Mesothelial cell of epicardium (in vitro differentiated cells): ENCODE results near the gene PPM1N. TPM values are rescaled to one million over a fixed set of nuclear protein-coding genes. Genes with fewer than 3 reads are reported as not detected.

Source experiments
- DNase-seq, 2 experiments: peaks; one replicate each; pipeline ENCODE4 v3.0.0; 2021; ENCODE audit warnings: low spot score in 2 of 2; ENCODE audit not compliant: unreplicated experiment in 2 of 2
- H3K27ac Mint-ChIP-seq: 2 replicates; pipeline ENCODE4 v1.8.0; 2021; ENCODE audit warnings: mixed read lengths
- H3K27me3 Mint-ChIP-seq: 2 replicates; pipeline ENCODE4 v1.8.0; 2021; ENCODE audit warnings: low read depth, mixed read lengths
- H3K36me3 Mint-ChIP-seq: 2 replicates; pipeline ENCODE4 v1.8.0; 2021; ENCODE audit warnings: mixed read lengths
- H3K4me1 Mint-ChIP-seq: 2 replicates; pipeline ENCODE4 v1.8.0; 2021; ENCODE audit warnings: mixed read lengths
- H3K4me3 Mint-ChIP-seq: 2 replicates; pipeline ENCODE4 v1.8.0; 2021; ENCODE audit warnings: mild to moderate bottlenecking, moderate library complexity, mixed read lengths
- H3K9me3 Mint-ChIP-seq: 2 replicates; pipeline ENCODE4 v1.8.0; 2021; ENCODE audit warnings: mixed read lengths
- CTCF ChIP-seq: fragments of 200-600 bp; sonication (generic); IDR thresholded peaks from one replicate; pipeline ENCODE4 v1.5.0; 2021; ENCODE audit warnings: antibody characterized with exemption; ENCODE audit not compliant: unreplicated experiment
- total RNA-seq: library from RNA; stranded (reverse); gene quantifications from 3 replicates; pipeline ENCODE4 v1.2.1, GENCODE V29; 2021

Gene PPM1N
- total RNA-seq, 1 donor from 2014 or later: 0.60 TPM

DNA sequence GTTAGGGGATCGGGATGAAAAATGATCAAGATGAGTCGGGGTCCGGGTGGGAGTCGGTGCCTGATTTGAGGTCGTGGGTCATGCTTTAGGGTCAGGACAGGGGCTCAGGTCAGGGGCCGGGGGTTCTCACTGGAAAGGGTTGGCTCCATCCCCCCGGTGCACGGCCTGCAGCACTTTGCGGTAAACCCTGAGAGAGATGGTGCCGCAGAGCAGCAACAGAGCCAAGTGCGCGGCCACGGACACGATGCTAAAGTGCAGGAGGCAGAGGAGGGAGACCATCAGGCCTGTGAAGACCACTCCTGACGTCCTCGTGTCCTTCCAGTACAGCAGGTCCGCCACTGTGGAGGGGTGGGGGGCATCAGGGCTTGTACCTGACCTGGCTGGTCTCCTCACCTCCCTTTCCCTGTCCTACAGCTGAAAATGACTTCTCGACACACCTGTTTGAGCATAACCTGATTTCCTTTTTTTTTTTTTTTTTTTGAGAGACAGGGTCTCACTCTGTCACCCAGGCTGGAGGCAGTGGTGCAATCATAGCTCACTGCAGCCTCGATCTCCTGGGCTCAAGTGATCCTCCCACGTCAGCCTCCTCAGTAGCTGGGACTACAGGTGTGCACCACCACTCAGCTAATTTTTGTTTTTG lies 8.9 kb upstream of the PPM1N start:
- H3K27me3 Mint-ChIP-seq: no peaks in the 10 kb centered on the region
- TF ChIP-seq CTCF: no peak
- DNase-seq: no peak
- no peaks in the 10 kb centered on the region for H3K9me3 Mint-ChIP-seq
- peaks cover 9% of the 10 kb centered on the region for H3K4me1 Mint-ChIP-seq
- no peak overlapping the region for H3K4me3 Mint-ChIP-seq
- H3K36me3 Mint-ChIP-seq: no peaks in the 10 kb centered on the region
- no peak overlapping the region for H3K27ac Mint-ChIP-seq

DNA sequence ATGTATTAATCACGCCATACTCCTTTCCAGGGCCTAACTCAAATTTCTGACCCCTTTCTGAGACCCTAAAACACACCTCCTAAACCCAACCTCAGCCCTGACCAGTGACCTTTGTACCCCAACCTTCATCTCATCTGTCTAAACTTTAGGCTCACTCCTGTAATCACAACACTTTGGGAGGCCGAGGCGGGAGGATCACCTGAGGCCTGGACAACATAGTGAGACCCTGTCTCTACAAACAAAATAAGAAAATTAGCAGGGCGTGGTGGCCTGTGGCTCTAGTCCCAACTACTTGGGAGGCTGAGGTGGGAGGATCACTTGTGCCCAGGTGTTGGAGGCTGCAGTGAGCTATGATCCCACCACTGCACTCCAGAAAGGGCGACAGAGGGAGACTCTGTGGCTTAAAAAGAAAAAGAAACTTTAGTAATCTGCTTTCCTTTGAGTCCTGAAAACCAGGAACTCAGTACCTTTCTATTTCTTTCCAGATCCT lies 6.1 kb upstream of the PPM1N start:
- H3K36me3 Mint-ChIP-seq: no peaks in the 10 kb centered on the region
- no peak for TF ChIP-seq CTCF
- H3K27ac Mint-ChIP-seq: peak overlapping the region; percentile 41
- peak overlapping the region; percentile 84 for H3K4me3 Mint-ChIP-seq
- no peak for DNase-seq
- H3K9me3 Mint-ChIP-seq: no peaks in the 10 kb centered on the region
- H3K4me1 Mint-ChIP-seq: peaks cover 11% of the 10 kb centered on the region
- peaks cover 13% of the 10 kb centered on the region for H3K27me3 Mint-ChIP-seq

- Mint-ChIP-seq H3K27ac (peak overlapping the region; percentile 81), H3K36me3 (no peaks in the 10 kb centered on the region), H3K27me3 (peaks cover 20% of the 10 kb centered on the region), H3K4me1 (peaks cover 14% of the 10 kb centered on the region), H3K4me3 (peak overlapping the region; percentile 84), H3K9me3 (no peaks in the 10 kb centered on the region)
- peak in 1 of 2 experiments; percentile 54 for DNase-seq
- no peak for TF ChIP-seq CTCF
Measured at GRCh38 chr19:45492627-45493470, 5.4 kb upstream of the PPM1N start.

DNA sequence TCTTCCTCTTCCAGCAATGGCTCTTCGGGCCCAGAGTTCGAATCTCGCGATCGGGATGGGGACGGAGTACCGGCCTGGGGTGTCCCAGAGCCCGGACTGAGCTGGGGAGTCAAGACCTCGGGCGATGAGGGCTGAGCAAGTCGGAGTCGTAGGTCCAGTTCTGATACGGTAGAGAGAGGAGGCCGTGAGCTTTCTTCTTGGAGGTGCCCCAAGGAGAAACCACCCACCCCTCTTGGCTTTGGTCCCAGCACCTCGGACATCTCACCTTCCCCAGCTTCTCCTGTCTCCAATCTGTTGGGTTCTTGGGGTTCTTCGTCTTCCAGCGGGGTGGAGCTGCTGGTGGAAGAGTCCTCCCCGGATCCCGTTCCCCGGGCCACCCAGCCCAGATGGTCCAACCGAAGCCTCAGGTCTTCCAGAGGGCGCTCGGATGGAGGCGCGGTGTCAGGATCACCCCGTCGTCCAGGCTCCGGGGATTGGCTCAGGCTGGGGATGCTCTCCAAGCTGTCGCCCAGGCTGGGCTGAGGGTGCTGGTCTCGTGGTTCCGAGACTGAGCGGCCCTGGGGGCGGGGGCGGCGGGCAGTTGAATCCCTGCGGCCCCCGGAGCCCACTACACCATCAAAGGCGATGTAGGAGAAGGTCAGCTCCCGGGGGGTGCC lies 3.9 kb upstream of the PPM1N start:
- DNase-seq: no peak
- Mint-ChIP-seq H3K9me3 (no peaks in the 10 kb centered on the region), H3K4me3 (peak overlapping the region; percentile 28), H3K36me3 (no peaks in the 10 kb centered on the region), H3K27ac (no peak overlapping the region), H3K4me1 (peaks cover 22% of the 10 kb centered on the region), H3K27me3 (peaks cover 34% of the 10 kb centered on the region)
- TF ChIP-seq CTCF: no peak

GRCh38 chr19:45495178-45495577 lies 3.1 kb upstream of the PPM1N start:
- no peak for TF ChIP-seq CTCF
- peaks cover 25% of the 10 kb centered on the region for H3K4me1 Mint-ChIP-seq
- no peak for DNase-seq
- peak overlapping the region; percentile 67 for H3K4me3 Mint-ChIP-seq
- no peaks in the 10 kb centered on the region for H3K9me3 Mint-ChIP-seq
- no peak overlapping the region for H3K27ac Mint-ChIP-seq
- H3K27me3 Mint-ChIP-seq: peaks cover 42% of the 10 kb centered on the region
- no peaks in the 10 kb centered on the region for H3K36me3 Mint-ChIP-seq
